CD4-positive, alpha-beta T cell treated with Interleukin-6 at 100 ng/mL for 8 hours (primary cell): ENCODE measurements around the gene PTPN1.
A peak's percentile ranks its signal among the peaks of the same experiment; 100 is the strongest.
"Not testable (repeated sequence)": the region's sequence is repeated elsewhere in the genome, so short reads cannot be mapped to it uniquely, and the experiment has no call there.

Source experiments
- DNase-seq: peaks from one replicate; pipeline ENCODE4 v3.0.0-alpha.2; 2020; ENCODE audit warnings: mixed read lengths, low spot score

Gene PTPN1

DNA sequence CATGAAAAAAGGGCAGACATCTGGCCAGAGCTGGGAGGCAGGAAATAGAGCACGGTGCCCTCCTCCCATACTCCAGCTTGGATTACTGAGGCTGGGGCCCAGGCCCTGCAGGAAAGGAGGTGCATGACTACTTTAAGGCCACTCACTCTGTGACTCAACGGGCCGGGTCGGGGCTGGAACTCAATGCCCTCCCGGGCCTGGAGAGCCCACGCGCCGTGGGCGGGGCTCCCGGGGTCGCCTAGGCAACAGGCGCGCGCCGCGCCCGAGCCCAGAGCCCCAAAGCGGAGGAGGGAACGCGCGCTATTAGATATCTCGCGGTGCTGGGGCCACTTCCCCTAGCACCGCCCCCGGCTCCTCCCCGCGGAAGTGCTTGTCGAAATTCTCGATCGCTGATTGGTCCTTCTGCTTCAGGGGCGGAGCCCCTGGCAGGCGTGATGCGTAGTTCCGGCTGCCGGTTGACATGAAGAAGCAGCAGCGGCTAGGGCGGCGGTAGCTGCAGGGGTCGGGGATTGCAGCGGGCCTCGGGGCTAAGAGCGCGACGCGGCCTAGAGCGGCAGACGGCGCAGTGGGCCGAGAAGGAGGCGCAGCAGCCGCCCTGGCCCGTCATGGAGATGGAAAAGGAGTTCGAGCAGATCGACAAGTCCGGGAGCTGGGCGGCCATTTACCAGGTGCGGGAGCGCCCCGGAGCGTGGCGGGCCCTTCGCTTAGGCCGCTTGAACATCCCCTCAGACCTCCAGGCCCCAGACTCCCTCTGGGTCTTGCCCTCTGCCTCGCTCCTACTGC, at the start of gene PTPN1:
Gene PTPN1 (plus strand): TSS at position 461 of the 783 bp plus-strand sequence. CDS start 145 bp downstream, at position 606.
- DNase-seq, result peak; percentile 99

DNA sequence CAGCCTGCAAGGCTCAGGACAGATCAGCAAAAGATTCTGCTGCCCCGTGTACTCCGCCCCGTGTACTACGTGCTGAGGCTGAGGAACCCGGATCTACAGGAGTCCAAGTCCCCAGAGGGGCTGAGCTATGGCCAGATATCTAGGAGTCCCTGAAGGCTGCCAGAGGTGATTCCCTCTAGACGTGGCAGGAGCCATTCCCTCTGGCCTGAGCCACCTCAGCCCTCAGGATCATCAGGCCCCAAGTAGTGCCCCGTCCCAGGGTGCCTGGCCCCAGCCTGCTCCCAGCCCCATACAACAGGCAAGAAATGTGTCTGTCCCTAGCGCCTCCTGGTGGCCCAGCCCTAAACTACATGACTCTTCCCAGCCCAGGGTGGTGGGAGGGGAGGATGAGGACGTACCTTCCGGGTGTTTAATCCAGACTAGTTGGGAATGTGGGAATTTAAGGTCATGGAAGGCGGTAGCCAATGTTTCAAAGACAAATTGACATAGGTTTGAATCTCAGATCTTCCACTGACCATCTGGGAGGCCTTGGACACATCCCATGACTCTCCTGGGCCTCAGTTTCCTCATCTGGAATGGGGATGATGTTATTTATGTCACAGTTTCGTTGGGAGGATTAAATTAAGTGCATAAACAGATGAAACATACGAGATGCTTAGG, 49.4 kb upstream of the PTPN1 start:
- DNase-seq, result peak; percentile 69

DNA sequence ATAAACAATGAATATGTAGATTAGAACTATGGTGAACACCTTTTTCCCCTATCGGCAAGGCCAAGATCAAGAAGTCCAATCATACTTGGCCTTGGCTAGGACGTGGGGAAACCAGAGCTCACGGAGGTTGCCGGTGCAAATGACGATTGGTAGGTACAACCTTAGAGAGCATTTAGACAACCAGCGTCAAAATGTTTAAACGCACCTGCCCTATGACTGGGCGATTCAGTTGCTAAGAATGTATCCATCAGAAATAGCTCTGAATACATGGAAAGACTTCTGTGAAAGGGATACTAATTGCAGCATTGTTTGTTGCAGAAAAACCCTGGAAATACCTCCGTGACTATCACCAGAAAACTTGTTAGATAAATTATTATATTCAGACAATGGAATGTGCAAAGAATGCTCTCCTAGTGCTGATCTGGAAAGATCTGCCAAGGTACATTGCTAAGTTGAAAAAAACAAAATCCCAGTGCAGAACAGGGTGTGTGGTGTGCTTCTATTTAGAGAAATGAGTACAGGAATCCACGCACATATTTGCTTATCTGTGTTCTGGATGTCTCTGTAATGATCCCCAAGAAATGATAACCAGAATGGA, 48.0 kb upstream of the PTPN1 start:
- no peak for DNase-seq

DNA sequence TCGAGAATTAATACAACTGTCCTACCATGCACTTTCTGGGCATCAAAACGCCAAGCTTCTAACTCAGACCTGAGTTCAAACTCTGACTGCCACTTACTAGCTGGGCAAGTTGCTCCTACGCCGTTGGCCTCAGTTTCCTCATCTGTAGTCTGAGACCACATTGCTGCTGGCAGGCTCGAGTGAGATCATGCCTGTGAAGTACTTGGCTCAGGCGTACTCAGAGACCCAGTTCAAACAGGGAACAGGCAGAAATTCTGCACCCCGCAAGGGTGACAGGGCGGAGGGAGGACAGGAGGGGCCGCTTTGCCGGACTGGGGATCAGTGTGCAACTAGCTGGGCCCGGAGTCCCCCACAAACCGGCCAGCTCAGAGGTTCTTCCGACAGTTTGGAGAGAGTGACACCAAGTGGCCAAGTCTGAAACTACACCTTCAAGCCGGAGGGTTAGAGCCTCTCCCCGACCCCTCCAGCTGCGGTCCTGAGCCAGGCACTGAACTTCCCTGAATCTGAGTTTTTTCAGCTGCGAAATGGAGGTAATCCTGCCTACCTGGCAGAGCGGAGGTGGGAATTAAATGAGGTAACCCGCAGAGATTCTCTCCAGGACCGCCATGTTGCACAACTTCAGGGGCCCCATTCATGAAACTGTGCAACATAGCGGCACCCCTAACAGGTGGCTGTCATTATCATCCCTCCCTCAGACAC, 46.0 kb upstream of the PTPN1 start:
- DNase-seq, result peak; percentile 52

DNA sequence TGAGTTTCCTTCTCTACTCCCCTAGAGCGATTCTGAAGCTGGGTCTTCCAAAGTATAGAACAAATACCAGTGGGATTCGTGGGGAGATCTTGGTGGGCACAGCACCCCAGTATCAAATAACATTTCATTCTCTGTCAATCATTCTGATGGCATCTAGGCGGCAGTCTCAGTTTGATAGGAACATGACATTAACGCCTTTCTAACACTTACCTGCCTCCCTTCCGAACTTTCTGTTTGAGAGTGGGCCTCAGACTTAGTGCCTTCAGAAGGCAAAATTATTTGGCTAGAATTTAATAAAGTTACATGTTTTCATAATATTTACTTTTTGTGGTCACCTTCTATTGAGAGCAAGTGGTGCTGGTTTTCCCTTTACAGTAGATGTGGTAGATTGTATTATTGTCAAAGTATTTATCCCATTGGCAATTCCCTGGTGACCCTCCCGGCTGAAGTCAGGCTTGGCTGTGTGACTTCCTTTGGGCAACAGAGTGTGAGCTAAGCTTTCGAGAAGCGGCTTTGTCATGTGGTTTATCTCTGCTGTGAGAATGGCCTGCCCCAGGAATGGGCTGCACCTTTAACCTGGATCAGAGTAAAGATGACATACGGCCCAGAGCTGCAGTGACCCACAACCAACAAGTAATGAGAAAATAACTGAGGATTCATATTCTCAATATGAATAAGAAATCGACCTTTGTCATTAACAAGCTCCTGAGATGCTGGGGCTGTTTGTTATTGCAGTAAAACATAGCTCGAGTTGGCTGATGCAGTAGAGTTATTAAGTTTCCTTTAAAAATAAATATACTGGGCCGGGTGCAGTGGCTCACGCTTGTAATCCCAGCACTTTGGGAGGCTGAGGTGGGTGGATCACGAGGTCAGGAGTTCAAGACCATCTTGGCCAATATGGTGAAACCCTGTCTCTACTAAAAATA, 45.2 kb upstream of the PTPN1 start:
- DNase-seq, result no peak

DNA sequence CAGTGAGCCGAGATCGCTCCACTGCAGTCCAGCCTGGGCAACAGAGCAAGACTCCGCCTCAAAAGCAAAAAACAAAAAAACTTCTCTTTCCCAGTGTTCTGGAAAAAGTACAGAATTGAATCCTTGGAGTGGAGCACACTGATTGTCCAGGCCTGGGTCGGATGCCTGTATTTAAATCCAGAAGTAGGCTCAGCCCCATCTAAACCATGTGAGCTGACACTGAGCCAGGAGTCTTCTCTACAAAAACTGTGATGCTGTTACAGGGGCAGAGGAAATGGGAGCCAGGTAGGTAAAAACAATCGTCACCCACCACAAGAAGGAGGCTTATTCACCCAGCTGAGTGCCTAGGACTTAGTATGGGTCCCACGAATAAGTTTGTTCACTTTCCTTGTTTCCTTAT, 43.0 kb upstream of the PTPN1 start:
- DNase-seq, result no peak

DNA sequence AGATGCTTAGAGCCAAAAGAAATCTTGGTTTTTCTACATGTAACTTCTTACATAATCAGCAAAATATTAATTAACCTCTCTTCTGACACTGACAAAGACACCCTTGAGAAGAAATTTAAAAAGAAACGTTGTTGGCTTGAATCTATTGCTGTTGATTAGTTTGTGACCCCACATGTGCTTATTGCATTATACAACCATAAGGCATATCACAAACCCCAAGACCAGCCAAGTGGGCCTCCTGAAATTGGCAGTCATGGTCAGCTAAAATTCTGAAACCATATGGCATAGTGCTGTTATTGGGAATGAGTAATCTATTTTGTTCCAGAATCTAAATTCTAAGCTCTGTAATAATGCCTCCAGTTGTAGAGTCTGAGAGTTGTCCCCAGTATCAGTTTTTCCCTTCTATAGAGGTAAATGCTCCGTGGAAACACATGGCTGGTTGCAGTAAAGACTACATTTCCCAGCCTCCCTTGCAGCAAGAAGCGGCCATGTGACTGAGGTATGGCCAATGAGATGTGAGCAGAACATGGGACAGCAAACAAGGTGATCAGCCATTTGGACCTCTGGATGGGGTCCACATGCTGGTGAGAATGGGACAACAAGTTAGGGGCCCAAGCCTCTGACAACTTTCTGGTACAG, 42.3 kb upstream of the PTPN1 start:
- no peak for DNase-seq

DNA sequence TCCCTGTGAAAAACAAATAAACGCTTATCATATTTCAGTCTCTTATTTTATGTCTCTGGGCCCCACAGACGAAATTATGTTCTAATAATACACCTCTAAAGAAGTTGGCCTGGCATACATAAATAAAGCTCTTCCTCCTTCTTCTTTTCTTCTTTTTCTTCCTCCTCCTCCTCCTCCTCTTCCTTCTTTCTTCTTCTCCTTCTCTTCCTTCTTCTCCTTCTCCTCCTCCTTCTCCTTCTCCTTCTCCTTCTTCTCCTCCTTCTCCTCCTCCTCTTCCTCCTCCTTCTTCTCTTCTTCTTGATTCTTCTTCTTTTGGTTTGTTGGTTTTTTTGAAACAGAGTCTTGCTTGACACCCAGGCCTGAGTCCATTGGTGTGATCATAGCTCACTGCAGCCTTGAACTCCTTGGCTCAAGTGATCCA, 41.8 kb upstream of the PTPN1 start:
- DNase-seq, result no peak

DNA sequence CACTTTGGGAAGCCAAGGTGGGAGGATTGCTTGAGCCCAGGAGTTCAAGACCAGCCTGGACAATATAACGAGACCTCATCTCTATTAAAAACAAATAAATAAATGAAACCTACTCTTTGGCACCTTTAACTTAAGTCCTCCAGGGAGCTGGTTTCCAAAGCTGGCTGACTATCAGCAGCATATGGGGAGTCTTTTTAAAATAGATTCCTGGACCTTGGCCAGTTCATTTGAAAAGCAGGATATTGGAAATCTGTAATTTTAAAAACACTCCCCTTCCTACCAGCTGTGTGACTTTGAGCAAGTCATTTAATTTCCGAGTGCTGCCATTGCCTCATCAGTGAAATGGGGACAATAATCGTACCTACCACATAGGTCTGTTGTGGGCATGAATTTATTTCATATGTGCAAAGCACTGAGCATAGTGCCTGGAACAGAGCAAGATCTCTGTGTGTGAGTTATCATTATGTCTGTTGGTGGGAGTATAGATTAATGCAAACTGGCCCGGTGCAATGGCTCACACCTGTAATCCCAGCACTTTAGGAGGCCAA, 40.9 kb upstream of the PTPN1 start:
- no peak for DNase-seq

DNA sequence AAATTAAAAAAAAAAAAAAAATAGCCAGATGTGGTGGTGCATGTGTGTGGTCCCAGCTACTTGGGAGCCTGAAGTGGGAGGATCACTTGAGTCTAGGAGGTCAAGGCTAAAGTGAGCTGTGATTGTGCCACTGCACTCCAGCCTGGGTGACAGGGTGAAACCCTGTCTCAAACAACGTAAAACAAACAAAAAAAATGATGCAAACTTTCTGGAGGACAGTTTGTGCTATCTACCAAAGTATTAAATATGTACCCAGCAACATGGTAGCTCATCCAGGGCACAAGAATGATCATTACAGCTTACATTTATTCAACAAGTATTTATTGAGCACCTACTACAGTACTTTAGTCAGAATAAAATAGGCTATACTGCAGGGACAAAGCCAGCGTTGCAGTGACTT, 40.4 kb upstream of the PTPN1 start:
- no peak for DNase-seq

DNA sequence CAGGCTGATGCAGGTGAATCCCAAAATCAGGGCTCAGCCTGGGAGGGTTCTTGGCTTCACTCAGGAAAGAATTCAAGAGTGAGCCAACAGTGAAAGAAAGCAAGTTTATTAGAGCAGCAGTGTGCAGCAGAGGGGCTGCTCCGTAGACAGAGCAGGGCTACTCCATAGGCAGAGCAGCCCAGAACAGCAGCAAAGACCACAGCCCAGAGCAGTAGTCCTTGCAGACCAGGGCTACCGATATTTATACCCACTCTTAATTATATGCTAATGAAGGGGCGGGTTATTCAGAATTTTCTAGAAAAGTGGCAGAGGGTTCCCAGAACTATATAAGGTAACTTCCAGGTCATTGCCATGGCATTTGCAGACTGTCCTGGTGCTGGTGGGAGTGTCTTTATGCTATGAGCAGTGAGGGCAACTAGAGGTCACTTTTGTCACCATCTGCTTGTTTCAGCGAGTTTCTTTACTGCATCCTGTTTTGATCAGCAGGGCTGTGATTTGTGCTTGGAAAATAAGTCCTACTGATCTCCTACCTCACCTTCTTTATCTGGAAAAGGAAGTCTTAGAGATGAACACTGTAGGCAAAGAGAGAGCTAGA, 39.8 kb upstream of the PTPN1 start:
- DNase-seq, result no peak

DNA sequence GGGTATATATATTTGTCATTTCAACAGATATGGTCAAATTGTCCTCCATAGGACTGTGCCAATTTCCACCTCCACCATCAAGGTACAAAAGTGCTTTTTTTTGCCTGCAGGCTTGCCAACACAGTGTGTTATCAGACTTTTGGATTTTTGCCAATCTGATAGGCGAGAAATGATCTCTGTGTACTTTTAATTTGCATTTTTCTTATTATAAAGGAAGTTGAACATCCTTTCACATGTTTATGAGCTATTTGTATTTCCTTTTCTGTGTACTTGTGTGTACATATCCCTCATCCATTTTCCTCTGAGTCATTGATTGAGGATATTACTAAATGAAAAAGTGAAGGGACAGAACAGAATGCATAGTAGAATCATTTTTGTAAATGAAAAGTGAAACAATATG, 39.0 kb upstream of the PTPN1 start:
- DNase-seq, result no peak

DNA sequence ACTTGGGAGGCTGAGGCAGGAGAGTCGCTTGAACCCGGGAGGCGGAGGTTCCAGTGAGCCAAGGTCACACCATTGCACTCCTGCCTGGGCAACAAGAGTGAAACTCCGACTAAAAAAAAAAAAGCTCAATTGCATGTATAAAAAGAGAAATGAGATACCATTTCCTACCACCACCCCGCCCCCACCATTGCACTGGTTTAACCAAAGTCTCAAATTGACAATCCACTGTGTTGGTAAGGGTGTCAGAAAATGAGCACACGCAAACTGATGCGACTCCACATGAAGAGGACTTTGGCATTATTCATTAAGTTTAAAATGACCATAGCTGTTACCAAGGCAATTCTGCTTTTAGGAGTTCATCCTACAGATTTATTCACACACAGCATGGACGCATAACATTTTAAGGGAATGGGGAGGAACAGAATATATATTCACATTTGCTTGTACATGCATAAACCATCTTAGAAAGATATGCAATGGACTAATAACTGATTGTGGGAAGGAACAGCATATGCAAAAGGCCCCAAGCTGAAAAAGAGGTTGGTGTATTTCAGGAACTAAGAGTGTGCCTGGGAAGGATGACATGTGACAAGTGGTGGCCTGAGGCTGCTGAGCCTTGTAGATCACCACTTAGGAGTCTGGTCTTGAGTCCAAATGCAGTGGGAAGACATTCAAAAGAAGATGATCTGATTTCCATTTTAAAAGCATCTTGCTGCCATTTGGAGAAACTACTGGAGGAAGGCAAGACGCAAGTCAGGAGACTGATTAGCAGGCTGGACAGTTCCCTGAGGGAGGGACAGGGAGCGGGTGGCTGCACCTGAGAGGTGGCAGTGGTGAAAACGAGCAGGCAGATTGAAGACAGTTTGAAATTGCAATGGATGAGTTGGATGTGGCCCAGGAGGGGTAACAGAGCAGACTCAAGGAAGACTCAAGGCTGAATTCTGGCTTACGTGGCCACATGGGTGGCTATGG, 37.2 kb upstream of the PTPN1 start:
- DNase-seq, result no peak

DNA sequence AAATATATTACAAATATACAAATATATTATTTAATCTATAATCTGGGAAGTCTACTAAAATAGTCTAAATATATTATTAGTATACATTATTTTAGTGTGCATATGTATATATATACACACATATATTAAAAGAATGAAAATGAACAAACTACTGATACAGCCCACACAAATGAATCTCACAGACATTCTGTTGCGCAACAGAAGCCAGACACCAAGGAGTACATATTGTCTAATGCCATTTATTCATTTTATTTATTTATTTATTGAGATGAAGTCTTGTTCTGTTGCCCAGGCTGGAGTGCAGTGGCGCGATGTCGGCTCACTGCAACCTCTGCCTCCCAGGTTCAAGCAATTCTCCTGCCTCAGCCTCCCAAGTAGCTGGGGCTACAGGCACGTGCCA, 35.8 kb upstream of the PTPN1 start:
- not testable (repeated sequence) for DNase-seq

DNA sequence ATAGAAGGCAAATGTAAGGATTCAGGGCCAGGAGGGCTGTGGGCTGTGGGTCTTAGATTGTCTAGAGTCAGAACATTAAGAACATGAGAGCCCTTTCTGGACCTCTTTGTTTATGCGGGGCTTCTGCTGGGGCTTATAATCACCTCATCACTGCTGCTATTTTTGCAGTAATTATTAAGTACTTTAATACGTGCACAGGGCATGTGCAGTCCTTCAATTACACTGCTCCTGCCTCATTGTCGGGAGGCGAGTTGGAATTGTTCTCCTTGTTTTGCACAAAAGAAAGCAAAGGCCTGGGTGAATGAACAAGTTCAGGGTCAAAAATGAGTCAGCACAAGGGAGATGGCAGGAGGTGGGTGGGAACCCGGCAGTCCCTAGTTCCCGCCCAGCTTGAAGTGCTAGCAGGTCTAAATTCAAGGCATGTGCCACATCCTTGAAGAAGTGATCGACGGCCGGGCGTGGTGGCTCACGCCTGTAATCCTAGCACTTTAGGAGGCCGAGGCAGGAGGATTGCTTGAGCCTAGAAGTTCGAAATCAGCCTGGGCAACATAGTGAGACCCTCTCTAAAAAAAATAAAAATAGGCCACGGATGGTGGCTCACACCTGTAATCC, 34.4 kb upstream of the PTPN1 start:
- no peak for DNase-seq

DNA sequence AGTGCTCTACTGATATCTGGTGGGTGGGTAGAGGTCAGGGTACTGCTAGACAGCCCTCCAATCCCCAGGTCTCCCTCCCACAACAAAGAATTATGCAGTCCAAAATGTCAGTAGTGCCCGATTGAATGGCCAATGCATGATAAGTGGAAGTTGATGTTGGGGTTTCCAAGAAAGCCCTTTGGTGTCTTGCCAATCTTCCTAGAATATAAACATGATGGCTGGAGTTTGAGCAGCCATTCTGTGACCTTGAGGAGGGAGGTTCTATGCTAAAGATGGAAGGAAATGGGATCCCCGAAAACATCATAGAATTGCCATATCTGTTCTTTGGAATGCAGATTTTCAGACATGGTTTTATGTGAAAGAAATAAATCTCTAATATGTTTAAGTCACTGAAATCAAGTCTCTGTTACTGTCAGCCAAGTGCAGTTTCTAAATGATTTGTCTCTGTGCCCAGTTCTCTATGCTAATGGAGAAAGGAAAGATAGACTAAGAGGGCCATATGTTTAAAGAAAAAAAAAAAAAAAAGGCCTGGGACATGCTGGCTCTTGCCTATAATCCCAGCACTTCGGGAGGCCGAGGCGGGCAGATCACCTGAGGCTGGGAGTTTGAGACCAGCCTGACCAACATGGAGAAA, 32.8 kb upstream of the PTPN1 start:
- DNase-seq, result no peak

DNA sequence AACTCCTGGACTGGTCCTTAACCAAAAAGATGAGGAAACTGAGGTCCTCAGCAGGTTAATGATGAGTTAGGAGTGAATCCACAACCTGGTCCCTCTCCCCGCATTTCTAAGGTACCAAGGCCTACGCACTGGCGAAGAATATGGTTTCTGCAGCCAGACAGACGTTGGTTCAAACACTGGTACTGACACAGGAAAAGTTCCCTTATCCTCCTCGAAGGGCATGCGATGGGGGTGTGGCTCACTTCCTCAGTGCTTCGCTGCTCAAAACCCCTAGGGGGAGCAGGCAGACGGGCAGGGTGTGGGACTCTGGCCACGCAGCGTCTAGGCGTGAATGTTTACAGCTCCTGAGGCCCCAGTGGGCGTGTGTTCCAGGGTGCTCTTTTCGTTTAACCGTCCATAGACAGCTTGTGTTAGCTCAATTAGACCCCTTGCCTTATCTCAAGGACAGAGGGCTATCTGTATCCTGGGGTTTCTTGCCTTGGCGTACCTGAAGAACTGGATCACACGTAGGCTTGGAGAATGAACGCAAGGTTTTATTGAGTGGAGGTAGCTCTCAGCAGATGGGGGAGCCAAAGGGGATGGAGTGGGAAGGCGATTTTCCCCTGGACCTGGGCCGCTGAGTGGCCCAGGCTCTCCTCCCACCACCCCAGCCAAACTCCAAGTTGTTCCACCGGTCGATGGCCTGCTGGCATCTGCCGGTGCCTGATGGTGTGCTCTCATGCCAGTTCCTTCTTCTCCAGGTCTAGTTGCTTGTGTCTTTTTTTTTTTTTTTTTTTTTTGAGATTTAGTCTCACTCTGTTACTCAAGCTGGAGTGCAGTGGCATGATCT, 31.8 kb upstream of the PTPN1 start:
- peak; percentile 78 for DNase-seq
